ENCODE measurements around the gene PRKRA.
A peak's percentile ranks its signal among the peaks of the same experiment; 100 is the strongest.
"Not testable (repeated sequence)": the region's sequence is repeated elsewhere in the genome, so short reads cannot be mapped to it uniquely, and the experiment has no call there.

PRKRA gene

DNA sequence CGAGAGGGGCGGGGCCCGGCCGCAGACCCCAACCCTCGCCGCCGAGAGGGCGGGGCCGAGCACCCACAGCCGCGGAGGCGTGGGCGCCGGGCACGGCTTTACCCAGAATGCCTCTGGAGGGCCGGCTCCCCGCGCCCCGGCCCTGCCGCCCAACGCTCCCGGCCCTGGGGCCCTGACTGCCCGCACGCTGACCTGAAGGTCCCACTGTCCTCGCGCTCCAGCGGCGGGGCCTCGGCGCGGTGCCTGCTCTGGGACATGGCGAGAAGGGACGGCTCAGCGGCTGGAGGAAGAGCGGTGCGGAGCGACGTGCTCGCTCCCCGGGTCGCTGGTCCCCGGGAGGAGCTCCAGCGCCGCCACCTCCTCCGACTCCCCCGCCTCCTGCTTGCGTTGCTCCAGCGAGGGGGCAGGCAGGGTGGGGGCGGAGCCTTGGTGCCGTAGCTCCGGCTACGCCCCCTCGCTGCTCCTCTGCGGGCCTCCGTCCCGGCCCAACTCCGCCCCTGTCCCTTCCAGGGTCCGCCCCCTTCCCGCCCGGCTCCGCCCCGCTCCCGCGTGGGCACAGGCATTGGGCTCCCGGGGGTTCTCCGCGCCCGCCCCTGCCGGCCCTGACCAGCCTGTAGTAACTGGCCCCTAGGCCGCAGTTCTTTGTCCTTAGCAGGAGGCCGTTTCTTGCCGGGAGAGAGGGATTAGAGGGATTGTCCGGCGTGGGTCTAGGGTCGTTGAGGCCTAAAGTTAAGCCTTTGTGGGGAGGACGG is at the start of gene PRKRA, which contains the start of gene PJVK:
PRKRA (minus strand) TSS at position 402 of the 752 bp plus-strand sequence; CDS start at position 257, 145 bp downstream.
PJVK (plus strand) TSS at position 605 of the 752 bp plus-strand sequence. CDS start 2,032 bp downstream, outside the sequence.
- DNase-seq, result peak; percentile 99

- no peak for DNase-seq
These were observed 48.7 kb upstream of the PRKRA start for GRCh38 chr2:178499640-178500039.

DNA sequence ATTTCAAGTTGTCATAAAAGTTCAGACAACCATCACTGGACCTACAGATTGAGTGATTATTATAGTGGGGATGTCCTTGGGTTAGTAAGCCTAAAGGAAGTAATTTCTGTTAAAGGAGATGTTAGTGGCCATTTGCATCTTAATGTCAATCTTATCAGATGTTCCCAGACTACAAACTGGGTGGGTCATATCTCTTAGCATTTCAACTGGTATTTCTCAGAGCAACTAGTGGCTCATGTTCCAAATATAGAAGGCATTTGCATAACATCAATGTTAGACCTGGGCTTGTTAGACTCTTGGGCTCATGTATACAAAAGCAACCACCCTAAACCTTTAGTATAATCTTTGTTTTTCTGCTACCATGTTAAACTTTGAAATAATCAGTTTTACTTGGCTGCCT is 47.2 kb upstream of the PRKRA start:
- DNase-seq, result no peak

- no peak for DNase-seq
These were observed 45.1 kb upstream of the PRKRA start for GRCh38 chr2:178496049-178496448.

DNA sequence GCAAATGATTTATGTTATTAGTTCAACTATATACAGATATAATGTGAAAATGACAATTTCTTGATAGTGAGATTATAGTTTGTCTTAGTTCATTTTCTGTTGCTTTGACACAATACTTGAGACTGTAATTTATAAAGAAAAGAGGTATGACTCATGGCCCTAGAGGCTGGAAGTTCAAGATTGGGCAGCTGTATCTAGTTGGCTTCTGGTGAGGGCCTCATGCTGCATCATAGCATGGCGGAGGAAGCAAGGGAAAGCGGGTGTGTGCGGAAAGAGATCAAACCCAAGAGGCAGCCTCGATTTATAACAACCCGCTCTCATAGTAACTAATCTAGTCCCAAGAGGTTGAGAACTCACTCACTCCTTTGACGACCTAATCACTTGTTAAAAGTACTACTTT is 40.6 kb upstream of the PRKRA start:
- DNase-seq, result no peak

DNA sequence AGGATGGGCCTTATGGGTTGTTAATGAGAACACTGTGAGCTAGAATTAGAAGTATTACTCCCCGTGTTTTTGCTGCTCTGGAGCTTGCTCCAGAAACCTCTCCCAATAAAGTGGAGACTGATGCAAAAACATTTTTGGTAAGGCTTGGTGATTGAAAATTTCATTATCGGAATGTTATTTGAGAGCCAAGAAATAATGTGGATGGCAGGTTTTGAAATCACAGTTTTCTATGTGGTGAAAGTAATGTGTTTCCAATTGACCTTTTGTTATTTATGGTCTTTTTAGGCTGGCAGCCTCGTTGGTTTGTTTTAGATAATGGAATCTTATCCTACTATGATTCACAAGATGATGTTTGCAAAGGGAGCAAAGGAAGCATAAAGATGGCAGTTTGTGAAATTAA is 34.4 kb upstream of the PRKRA start:
- no peak for DNase-seq

DNA sequence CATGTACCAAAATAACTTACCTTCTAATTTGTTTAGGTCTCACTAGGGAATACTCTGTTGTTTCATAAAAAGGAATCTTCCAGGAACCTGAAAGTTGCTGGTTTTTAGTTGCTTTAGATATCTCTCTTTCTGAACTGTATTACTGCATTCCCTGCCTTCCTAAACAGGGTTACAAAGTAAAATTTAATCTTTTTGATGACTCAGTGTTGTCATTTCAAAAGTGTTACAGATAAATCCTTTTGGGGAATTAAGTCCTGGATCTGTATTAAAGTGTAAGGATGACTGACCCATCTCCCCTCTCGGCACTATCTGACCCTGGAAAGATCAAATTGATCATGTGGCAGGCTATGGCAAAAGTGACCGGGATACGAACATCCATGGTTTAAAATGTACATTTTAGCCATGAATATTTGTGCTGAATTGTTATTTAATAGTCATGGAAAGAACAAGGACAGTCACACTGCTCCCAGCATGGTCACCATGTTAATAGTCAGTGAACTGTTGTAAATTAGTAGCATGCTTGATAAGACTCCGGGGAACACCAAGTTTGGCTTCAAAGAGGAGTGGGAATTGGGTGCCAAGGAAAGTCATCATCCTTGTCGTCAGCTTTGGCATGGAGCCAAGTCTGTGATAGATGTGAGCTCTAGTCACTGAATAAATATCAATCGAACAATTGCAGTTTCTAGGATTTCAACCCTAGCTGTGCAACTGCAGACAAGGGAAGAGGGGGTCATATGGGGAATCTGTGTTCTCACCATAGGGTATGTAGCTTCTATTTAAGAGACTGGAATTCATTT is 33.5 kb upstream of the PRKRA start:
- DNase-seq, result no peak

GRCh38 chr2:178482437-178482836 is 31.5 kb upstream of the PRKRA start:
- DNase-seq, result no peak

GRCh38 chr2:178480227-178481181 is 29.5 kb upstream of the PRKRA start, which contains the start of gene PLEKHA3:
PLEKHA3 (plus strand) TSS chr2:178480457; CDS start chr2:178480870, 413 bp downstream.
- peak; percentile 97 for DNase-seq

DNA sequence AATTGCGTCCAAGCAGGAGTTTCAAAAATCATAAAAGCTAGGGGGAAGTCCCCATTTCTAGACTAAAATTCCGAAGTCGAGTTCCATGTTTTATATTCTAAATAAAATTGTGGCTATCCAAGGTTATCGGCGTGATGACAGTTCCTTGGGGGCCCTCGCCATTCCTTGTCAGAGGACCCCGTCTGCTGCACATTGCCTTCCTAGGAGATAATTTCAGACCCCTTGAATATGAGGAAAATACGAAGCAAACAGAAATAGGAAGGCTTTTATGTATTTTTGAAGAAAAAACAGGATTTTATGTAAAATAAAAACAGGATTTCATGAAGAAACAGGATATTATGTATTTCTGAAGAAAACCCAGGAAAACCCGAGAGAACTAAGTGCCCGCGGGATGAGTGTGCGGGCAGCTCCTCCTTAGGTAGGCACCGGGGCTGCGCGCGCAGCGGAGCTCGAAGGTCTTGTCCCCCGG is 28.8 kb upstream of the PRKRA start:
- no peak for DNase-seq

DNA sequence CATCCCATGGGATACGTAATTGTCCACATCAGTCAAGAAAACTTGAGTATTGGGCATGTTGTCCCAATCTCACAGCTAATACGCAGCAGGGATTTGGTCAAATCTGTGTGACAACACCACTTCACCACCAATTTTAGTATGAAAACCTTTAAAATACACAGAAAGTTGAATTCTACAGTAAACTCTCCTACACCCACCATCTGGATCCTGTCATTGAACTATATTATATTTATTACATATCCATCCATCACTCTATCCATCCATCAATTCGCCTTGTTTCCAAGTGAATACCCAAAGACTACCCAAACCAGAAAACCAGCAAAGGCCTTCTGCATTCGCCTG is 28.3 kb upstream of the PRKRA start:
- DNase-seq, result no peak

DNA sequence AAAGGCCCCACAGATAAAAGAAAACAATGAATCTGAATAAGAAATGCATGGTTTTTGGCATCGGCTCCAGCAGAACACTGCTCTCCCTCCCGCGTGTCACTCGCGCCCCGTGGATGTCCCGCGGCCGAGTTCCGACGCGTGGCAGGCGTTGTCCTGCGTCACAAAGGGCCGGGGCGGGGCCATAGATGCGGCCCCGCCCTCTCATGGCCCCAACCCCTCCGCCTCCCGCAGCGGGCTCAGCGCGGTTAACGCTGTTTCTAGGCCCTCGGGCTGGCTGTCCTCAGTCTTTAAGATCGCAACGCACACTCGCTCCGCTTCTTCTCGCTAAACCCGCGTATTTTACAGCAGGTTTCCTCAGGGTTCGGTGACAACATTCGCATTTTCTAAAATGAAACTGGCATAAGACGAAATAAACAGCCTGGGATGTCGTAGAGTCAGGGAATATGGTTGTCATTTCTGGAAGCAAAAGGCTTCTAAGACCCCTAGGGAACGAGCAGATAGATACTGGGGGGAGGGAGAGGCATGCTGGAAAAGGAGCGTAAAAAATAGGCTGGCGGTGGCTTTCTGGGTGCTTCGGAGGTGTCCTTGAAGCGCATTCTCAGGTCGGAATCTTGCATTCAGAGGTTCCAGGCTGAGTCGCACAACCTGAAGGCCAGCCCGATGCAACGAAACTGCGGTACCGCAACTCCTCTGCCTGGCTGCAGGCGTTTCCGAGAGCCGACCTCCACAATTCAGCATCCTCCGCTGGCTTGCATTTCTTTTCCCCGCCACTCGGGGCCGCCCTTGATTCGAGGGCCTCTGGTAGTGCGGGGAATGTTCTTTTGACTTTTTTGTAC is 27.7 kb upstream of the PRKRA start, which contains the start of gene FKBP7:
FKBP7 (minus strand) TSS at position 162 of the 836 bp plus-strand sequence; CDS start at position 61, 101 bp downstream.
- peak; percentile 91 for DNase-seq

DNA sequence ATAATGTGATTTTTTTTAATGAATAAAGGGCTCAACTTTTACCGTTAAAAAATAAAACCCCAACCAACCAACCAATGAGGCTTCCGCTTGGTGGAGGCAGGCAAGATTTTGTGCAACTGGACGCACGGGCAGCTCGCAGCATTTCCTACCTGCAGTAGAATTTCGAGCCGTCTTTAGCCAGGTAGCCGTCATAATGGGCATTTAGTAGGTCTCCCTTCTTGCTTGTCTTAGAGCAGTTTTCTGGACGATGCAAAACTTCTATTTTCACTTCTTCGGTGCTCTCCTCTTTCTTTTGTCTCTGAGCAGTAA is 27.1 kb upstream of the PRKRA start:
- no peak for DNase-seq

- DNase-seq, result no peak
These were observed 26.6 kb upstream of the PRKRA start for GRCh38 chr2:178477443-178478129.

DNA sequence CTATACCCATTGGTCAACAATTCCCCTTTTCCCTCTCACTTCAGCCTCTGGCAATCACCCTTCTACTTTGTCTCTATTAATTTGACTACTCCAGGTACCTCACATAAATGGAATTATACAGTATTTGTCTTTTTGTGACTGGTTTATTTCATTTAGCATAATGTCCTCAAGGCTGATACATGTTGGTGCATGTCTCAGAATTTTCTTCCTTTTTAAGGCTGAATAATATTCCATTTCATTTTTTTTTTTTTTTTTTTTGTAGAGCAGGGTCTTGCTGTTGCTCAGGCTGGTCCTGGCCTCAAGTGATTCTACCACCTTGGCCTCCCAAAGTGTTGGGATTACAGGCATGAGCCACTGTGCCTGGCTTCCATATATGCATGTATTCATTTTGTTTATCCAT is 25.5 kb upstream of the PRKRA start:
- DNase-seq, result no peak

GRCh38 chr2:178474560-178474959 is 23.6 kb upstream of the PRKRA start:
- no peak for DNase-seq

DNA sequence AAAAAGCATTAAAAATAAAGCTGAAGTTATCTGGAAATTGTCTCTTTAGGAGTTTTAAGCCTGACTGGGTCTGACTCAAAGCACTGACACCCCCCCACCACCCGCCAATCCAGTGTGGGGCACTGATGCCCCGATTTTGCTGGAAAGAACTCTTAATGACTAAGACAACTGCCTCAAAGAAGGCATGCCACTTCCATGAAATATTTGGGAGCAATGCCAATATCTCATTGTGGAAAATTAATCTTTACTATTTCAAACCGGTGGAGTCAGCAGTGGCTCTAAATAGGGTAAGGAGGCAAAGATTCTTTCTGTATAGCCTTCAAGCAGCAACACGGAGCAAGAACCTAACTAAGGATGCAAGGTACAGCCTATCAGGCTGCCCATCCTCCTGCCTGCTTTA is 23.0 kb upstream of the PRKRA start:
- no peak for DNase-seq

DNA sequence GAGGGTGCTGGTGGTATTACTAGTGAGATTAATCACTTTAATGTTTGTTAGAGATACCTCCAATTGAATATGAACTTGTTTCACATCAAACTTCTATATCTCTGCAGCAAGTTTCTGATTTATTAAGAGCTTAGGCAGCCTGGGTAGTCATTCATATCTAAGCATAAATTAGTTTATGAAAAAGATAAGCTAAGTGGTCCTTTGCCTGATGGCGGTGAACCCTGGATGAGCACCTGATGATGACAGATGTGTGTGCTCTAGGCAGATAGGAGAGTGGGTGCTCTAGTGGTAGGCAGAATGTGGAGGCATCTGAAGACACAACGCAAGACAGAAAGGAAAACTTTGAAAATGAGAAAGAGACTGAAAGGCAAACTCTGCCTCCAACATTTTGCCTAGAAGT is 22.4 kb upstream of the PRKRA start:
- no peak for DNase-seq

- not testable (repeated sequence) for DNase-seq
These were observed 20.3 kb upstream of the PRKRA start for GRCh38 chr2:178471313-178471712.

DNA sequence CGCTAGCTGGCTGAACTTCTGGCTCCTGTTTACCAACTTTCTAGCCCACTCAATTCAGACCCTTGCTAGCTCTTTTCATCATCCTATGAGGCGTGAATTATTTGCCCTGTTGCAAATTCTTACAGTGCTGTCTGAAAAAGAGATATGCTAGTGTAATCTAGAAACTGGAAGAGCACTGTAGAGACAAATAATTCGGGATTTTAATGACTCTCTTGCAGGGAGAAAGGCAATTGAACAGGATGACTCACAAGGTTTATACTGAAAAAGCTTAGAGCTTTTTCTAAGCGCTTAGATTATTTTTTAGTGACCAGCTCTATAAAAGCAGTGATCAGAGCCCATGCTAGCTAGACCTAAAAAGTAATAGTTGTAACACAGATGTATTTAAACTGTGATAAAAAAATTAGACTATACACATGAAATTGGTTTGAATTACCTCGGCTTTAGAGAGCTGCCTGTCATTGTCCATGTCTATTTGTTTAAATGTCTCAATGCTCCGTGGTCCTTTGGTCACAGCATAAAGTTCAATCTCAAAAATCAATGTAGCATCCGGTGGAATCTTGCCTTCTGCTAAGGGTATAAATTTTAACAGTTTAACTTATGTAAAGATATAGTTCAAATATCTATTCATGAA is 18.4 kb upstream of the PRKRA start:
- DNase-seq, result no peak

DNA sequence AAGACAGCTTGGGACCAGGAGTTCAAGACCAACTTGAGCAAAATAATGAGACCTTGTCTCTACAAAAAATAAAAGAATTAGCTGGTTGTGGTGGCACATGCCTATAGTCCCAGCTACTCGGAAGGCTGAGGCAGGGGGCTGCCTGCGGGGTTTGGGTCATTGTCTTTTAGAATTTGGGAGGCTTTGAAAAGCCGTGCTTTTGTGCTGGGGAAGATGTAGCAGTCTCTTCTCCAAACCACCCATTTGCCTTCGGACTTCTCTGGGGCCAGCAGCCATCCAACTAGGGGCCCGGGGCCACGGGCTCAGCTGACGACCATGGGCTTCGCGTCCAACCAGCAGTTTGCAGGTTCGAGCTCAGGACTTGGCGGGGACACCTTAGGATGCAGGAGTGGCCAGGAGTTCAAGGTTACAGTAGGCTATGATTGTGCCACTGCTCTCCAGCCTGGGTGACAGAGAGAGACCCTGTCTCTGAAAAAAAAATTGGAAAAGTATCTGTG is 6.5 kb upstream of the PRKRA start:
- DNase-seq, result no peak
